HEK293 (cell line): ENCODE measurements around the gene CABLES2.

Source experiments
- ELK4 ChIP-seq: IDR thresholded peaks from 2 replicates; pipeline ENCODE4 v1.6.1; 2011; ENCODE audit warnings: mild to moderate bottlenecking, low read depth, low read length, borderline replicate concordance
- GLIS1 ChIP-seq: fragments of 450-650 bp; formaldehyde crosslinking; IDR thresholded peaks from 2 replicates; pipeline ENCODE4 v1.5.1; 2016; ENCODE audit warnings: missing biosample characterization, missing genetic modification characterization
- OSR2 ChIP-seq: fragments of 450-650 bp; formaldehyde crosslinking; IDR thresholded peaks from 2 replicates; pipeline ENCODE4 v1.5.1; 2016; ENCODE audit warnings: missing biosample characterization, missing genetic modification characterization
- RBAK ChIP-seq: fragments of 450-650 bp; formaldehyde crosslinking; IDR thresholded peaks from 2 replicates; pipeline ENCODE4 v1.5.1; 2016; ENCODE audit warnings: missing biosample characterization, missing genetic modification characterization
- REPIN1 ChIP-seq: fragments of 450-650 bp; formaldehyde crosslinking; IDR thresholded peaks from 2 replicates; pipeline ENCODE4 v1.5.1; 2017; ENCODE audit warnings: missing biosample characterization, missing genetic modification characterization, low read depth
- SALL2 ChIP-seq: fragments of 450-650 bp; formaldehyde crosslinking; IDR thresholded peaks from 2 replicates; pipeline ENCODE4 v1.5.0; 2017; ENCODE audit warnings: missing biosample characterization, mild to moderate bottlenecking, missing genetic modification characterization, borderline replicate concordance
- SCRT2 ChIP-seq: fragments of 450-650 bp; formaldehyde crosslinking; IDR thresholded peaks from 2 replicates; pipeline ENCODE4 v1.5.1; 2016; ENCODE audit warnings: missing biosample characterization, missing genetic modification characterization
- ZBTB49 ChIP-seq: fragments of 450-650 bp; formaldehyde crosslinking; IDR thresholded peaks from 2 replicates; pipeline ENCODE4 v1.5.1; 2016; ENCODE audit warnings: missing biosample characterization, missing genetic modification characterization, low read depth
- ZBTB6 ChIP-seq: fragments of 450-650 bp; formaldehyde crosslinking; IDR thresholded peaks from 2 replicates; pipeline ENCODE4 v1.5.1; 2017; ENCODE audit warnings: missing biosample characterization, missing genetic modification characterization
- ZNF10 ChIP-seq: fragments of 450-650 bp; formaldehyde crosslinking; IDR thresholded peaks from 2 replicates; pipeline ENCODE4 v1.5.1; 2017; ENCODE audit warnings: missing biosample characterization, missing genetic modification characterization
- ZNF114 ChIP-seq: fragments of 450-650 bp; formaldehyde crosslinking; IDR thresholded peaks from 2 replicates; pipeline ENCODE4 v1.5.0; 2017; ENCODE audit warnings: missing biosample characterization, missing genetic modification characterization
- ZNF121 ChIP-seq: fragments of 450-650 bp; formaldehyde crosslinking; IDR thresholded peaks from 2 replicates; pipeline ENCODE4 v1.5.1; 2016; ENCODE audit warnings: missing biosample characterization, missing genetic modification characterization
- ZNF138 ChIP-seq: fragments of 450-650 bp; formaldehyde crosslinking; IDR thresholded peaks from 2 replicates; pipeline ENCODE4 v1.5.1; 2016; ENCODE audit warnings: missing biosample characterization, missing genetic modification characterization, borderline replicate concordance
- ZNF16 ChIP-seq: fragments of 450-650 bp; formaldehyde crosslinking; IDR thresholded peaks from 2 replicates; pipeline ENCODE4 v1.5.1; 2016; ENCODE audit warnings: low read depth, missing biosample characterization, missing genetic modification characterization
- ZNF2 ChIP-seq: fragments of 450-650 bp; formaldehyde crosslinking; IDR thresholded peaks from 2 replicates; pipeline ENCODE4 v1.5.1; 2016; ENCODE audit warnings: missing biosample characterization, missing genetic modification characterization
- ZNF214 ChIP-seq: fragments of 450-650 bp; formaldehyde crosslinking; IDR thresholded peaks from 2 replicates; pipeline ENCODE4 v1.5.1; 2017; ENCODE audit warnings: missing biosample characterization, mild to moderate bottlenecking, missing genetic modification characterization, borderline replicate concordance
- ZNF23 ChIP-seq: fragments of 450-650 bp; formaldehyde crosslinking; IDR thresholded peaks from 2 replicates; pipeline ENCODE4 v1.5.1; 2016; ENCODE audit warnings: missing biosample characterization, missing genetic modification characterization, borderline replicate concordance
- ZNF274 ChIP-seq, 2 experiments: fragments of 200-500 bp in 1 of 2; fragments of 450-650 bp in 1 of 2; sonication (Bioruptor generic) in 1 of 2; formaldehyde crosslinking in 1 of 2; IDR thresholded peaks; 2 replicates each; pipeline versions ENCODE4 v1.5.1 to v1.6.1; 2014 to 2016; ENCODE audit warnings: borderline replicate concordance in 1 of 2, inconsistent platforms in 1 of 2, low read length in 1 of 2, missing biosample characterization in 1 of 2, missing genetic modification characterization in 1 of 2
- ZNF341 ChIP-seq: fragments of 450-650 bp; formaldehyde crosslinking; IDR thresholded peaks from 2 replicates; pipeline ENCODE4; 2016; ENCODE audit warnings: low read depth, missing biosample characterization, missing genetic modification characterization
- ZNF350 ChIP-seq: fragments of 450-650 bp; formaldehyde crosslinking; IDR thresholded peaks from 2 replicates; pipeline ENCODE4 v1.5.0; 2017; ENCODE audit warnings: missing biosample characterization, mild to moderate bottlenecking, missing genetic modification characterization
- ZNF404 ChIP-seq: fragments of 450-650 bp; formaldehyde crosslinking; IDR thresholded peaks from 2 replicates; pipeline ENCODE4 v1.5.1; 2017; ENCODE audit warnings: missing biosample characterization, missing genetic modification characterization
- ZNF521 ChIP-seq: fragments of 450-650 bp; formaldehyde crosslinking; IDR thresholded peaks from 2 replicates; pipeline ENCODE4 v1.5.1; 2017; ENCODE audit warnings: missing biosample characterization, mild to moderate bottlenecking, missing genetic modification characterization
- ZNF580 ChIP-seq: fragments of 450-650 bp; formaldehyde crosslinking; IDR thresholded peaks from 2 replicates; pipeline ENCODE4 v1.5.1; 2016; ENCODE audit warnings: missing biosample characterization, missing genetic modification characterization
- ZNF623 ChIP-seq: fragments of 450-650 bp; formaldehyde crosslinking; IDR thresholded peaks from 2 replicates; pipeline ENCODE4 v1.5.1; 2016; ENCODE audit warnings: missing biosample characterization, missing genetic modification characterization
- ZNF639 ChIP-seq: fragments of 450-650 bp; formaldehyde crosslinking; IDR thresholded peaks from 2 replicates; pipeline ENCODE4 v1.5.1; 2016; ENCODE audit warnings: missing biosample characterization, missing genetic modification characterization
- ZNF660 ChIP-seq: fragments of 450-650 bp; IDR thresholded peaks from 2 replicates; pipeline ENCODE4 v1.5.1; 2018; ENCODE audit warnings: missing biosample characterization, mild to moderate bottlenecking, missing genetic modification characterization
- ZNF664 ChIP-seq: fragments of 450-650 bp; formaldehyde crosslinking; IDR thresholded peaks from 2 replicates; pipeline ENCODE4 v1.5.1; 2016; ENCODE audit warnings: missing biosample characterization, missing genetic modification characterization
- ZNF704 ChIP-seq: fragments of 450-650 bp; formaldehyde crosslinking; IDR thresholded peaks from 2 replicates; pipeline ENCODE4 v1.5.1; 2016; ENCODE audit warnings: missing biosample characterization, missing genetic modification characterization
- ZNF76 ChIP-seq: fragments of 450-650 bp; formaldehyde crosslinking; IDR thresholded peaks from 2 replicates; pipeline ENCODE4; 2016; ENCODE audit warnings: low read depth, missing biosample characterization, missing genetic modification characterization, borderline replicate concordance
- ZNF830 ChIP-seq: fragments of 450-650 bp; IDR thresholded peaks from 2 replicates; pipeline ENCODE4 v1.5.0; 2018; ENCODE audit warnings: missing biosample characterization, missing genetic modification characterization, low read depth, mild to moderate bottlenecking, moderate library complexity
- ZSCAN23 ChIP-seq: fragments of 450-650 bp; formaldehyde crosslinking; IDR thresholded peaks from 2 replicates; pipeline ENCODE4 v1.5.1; 2016; ENCODE audit warnings: missing biosample characterization, missing genetic modification characterization

CABLES2 gene

GRCh38 chr20:62370115-62370806 lies 36.8 kb downstream of the CABLES2 start (continued):
- TF ChIP-seq ZNF623 (tag by site-specific recombination) (no peak), ZNF341 (tag by site-specific recombination) (peak; percentile 77), SCRT2 (tag by site-specific recombination) (no peak), ZNF404 (tag by site-specific recombination) (no peak), ZNF580 (tag by site-specific recombination) (no peak), ZNF10 (tag by site-specific recombination) (peak; percentile 91), ZNF660 (tag by site-specific recombination) (no peak), ZBTB49 (tag by site-specific recombination) (no peak), ZNF664 (tag by site-specific recombination) (no peak), ZNF350 (tag by site-specific recombination) (no peak), ZNF138 (tag by site-specific recombination) (no peak), ZNF23 (no peak), ZNF114 (tag by site-specific recombination) (no peak), REPIN1 (tag by site-specific recombination) (no peak), ZNF274 (IDR thresholded peaks at IDR 0.05; ENCODE audit: low read length) (no peak), ZNF274 (tag by site-specific recombination; IDR thresholded peaks at IDR 0.05; ENCODE audit: borderline replicate concordance) (no peak), ZNF639 (no peak), OSR2 (tag by site-specific recombination) (0 out of 2 replicates have a peak, but pooled peaks have one; percentile 25), ZBTB6 (tag by site-specific recombination) (peak; percentile 64; the same call in 1 of the 2 replicates), GLIS1 (tag by site-specific recombination) (peak; percentile 96), ZNF704 (tag by site-specific recombination) (no peak), ELK4 (no peak), ZSCAN23 (tag by site-specific recombination) (no peak), ZNF76 (tag by site-specific recombination) (peak; percentile 77), ZNF121 (tag by site-specific recombination) (no peak), ZNF214 (tag by site-specific recombination) (no peak), ZNF830 (tag by site-specific recombination) (no peak), RBAK (tag by site-specific recombination) (no peak), SALL2 (tag by site-specific recombination) (no peak), ZNF16 (tag by site-specific recombination) (no peak), ZNF521 (no peak), ZNF2 (tag by site-specific recombination) (no peak)
